Measurements from ENCODE around the gene RAD51B. TPM values are rescaled to one million over a fixed set of nuclear protein-coding genes. Genes with fewer than 3 reads are reported as not detected.

Gene RAD51B
- total RNA-seq, 2 donors from 2014 or later = 22.8 to 33.8 TPM

DNA sequence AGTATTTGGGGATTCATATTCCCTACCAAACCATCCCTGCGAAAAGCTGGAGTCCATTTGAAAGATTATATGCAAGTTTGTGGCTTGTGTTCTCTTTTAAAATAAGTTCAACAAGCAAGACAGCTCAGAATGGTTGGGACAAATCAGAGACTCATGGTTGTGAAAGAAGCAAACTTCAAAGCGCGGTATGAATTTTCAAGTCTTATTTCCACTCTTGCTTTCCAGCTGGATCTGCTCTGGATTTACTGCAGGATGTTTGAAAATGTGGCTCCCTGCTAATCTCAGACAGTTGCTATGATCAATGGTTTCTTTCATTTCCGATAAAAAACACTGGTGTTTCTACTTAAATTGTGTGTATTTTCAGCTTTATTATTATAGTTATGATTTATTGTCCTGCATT is 477.5 kb downstream of the RAD51B start:
- H3K4me1 ChIP-seq (ENCODE audit: control insufficient read depth, insufficient read depth, low read length) = peaks cover 21% of the 10 kb centered on the region
- Mint-ChIP-seq H3K36me3 (ENCODE audit: low read depth) (peaks cover 13% of the 10 kb centered on the region), H3K9me3 (peaks cover 33% of the 10 kb centered on the region), H3K27me3 (ENCODE audit: insufficient read depth) (peaks cover 2% of the 10 kb centered on the region), H3K27ac (no peak overlapping the region), H3K4me1 (peaks cover 42% of the 10 kb centered on the region), H3K4me3 (no peak overlapping the region)
- H3K27ac ChIP-seq (ENCODE audit: low read depth, low read length) = no peak overlapping the region
- no peak overlapping the region for H3K4me3 ChIP-seq (ENCODE audit: low read length)
- no peak for DNase-seq
- H3K36me3 ChIP-seq (ENCODE audit: control insufficient read depth, insufficient read depth, low read length) = no peaks in the 10 kb centered on the region
- no peak overlapping the region for H3K9ac ChIP-seq (ENCODE audit: extremely low read depth, low read length, poor library complexity, severe bottlenecking)
- peaks cover 31% of the 10 kb centered on the region for H3K9me3 ChIP-seq (ENCODE audit: control insufficient read depth, low read length)
- TF ChIP-seq, protein P1, sequence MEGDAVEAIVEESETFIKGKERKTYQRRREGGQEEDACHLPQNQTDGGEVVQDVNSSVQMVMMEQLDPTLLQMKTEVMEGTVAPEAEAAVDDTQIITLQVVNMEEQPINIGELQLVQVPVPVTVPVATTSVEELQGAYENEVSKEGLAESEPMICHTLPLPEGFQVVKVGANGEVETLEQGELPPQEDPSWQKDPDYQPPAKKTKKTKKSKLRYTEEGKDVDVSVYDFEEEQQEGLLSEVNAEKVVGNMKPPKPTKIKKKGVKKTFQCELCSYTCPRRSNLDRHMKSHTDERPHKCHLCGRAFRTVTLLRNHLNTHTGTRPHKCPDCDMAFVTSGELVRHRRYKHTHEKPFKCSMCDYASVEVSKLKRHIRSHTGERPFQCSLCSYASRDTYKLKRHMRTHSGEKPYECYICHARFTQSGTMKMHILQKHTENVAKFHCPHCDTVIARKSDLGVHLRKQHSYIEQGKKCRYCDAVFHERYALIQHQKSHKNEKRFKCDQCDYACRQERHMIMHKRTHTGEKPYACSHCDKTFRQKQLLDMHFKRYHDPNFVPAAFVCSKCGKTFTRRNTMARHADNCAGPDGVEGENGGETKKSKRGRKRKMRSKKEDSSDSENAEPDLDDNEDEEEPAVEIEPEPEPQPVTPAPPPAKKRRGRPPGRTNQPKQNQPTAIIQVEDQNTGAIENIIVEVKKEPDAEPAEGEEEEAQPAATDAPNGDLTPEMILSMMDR (conservative IDR thresholded peaks at IDR 0.05) = no peak
- no peaks in the 10 kb centered on the region for H3K27me3 ChIP-seq (ENCODE audit: control insufficient read depth, insufficient read depth, low read length, poor library complexity, severe bottlenecking)
- WGBS, 2 experiments (ENCODE audit: insufficient coverage in 1 of 2, insufficient read length in 1 of 2) = 99 to 100% methylated on average over 2 to 4 of the region's 4 CpGs

DNA sequence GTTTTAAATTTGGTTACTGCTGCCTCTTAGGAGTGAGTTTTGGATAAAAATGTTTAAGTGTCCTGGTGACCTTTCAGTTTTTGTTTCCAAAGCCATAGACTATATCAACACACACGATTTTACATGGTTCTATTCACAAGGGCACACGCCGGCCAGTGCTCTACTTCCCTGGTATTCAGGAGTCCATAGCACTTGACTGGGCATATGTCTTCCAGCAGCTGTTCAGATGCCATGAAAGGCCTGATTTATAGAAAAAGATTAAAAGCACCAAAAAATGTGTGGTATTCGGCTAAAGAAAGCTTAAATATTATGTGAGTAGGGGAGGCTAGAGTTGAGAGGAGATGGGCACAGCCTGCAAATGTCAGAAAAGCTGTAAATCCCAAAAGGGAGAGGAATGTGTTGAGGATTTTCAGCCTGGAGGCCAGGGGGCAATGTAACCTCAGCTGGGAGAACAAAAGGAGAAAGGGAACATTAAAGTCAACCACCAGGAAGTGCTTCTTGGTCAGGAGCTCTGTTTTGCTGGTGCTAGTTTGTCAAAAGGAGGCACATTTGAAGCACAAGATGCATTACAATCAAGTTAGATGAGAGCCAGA is 478.4 kb downstream of the RAD51B start:
- no peak overlapping the region for H3K27ac ChIP-seq (ENCODE audit: low read depth, low read length)

DNA sequence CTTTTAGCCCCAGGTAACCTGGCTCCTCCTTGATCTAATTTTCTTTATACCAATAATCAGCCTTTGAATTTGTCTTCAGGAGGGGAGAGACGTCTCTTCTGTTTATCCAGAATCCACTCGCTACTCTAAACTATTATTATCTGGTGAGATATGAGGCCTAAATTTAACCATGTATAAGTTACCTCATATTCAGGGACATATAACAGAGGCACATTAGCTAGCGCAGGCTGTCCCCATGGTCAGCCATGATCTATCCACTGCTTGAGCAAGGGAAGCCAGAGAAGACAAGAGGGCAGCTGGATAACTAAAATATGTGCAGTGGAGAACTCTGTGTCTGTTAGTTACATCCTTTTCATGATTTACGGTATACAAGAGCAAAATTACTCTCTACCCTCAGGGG is 481.0 kb downstream of the RAD51B start:
- TF ChIP-seq, protein P1 (conservative IDR thresholded peaks at IDR 0.05) = no peak
- Mint-ChIP-seq H3K27ac (no peak overlapping the region), H3K9me3 (peaks cover 51% of the 10 kb centered on the region), H3K36me3 (ENCODE audit: low read depth) (peaks cover 24% of the 10 kb centered on the region), H3K4me1 (peaks cover 8% of the 10 kb centered on the region), H3K4me3 (no peak overlapping the region), H3K27me3 (ENCODE audit: insufficient read depth) (peaks cover 2% of the 10 kb centered on the region)
- H3K9me3 ChIP-seq (ENCODE audit: control insufficient read depth, low read length) = peaks cover 40% of the 10 kb centered on the region
- no peak overlapping the region for H3K9ac ChIP-seq (ENCODE audit: extremely low read depth, low read length, poor library complexity, severe bottlenecking)
- DNase-seq = no peak
- WGBS, 2 experiments (ENCODE audit: insufficient coverage in 1 of 2, insufficient read length in 1 of 2) = 85 to 95% methylated on average over 2 of the region's 4 CpGs
- H3K27ac ChIP-seq (ENCODE audit: low read depth, low read length) = no peak overlapping the region
- no peaks in the 10 kb centered on the region for H3K4me1 ChIP-seq (ENCODE audit: control insufficient read depth, insufficient read depth, low read length)
- H3K4me3 ChIP-seq (ENCODE audit: low read length) = no peak overlapping the region
- no peaks in the 10 kb centered on the region for H3K36me3 ChIP-seq (ENCODE audit: control insufficient read depth, insufficient read depth, low read length)
- H3K27me3 ChIP-seq (ENCODE audit: control insufficient read depth, insufficient read depth, low read length, poor library complexity, severe bottlenecking) = no peaks in the 10 kb centered on the region

More for the DNA sequence above, 478.4 kb downstream of the RAD51B start:
- no peak overlapping the region for H3K4me3 Mint-ChIP-seq
- peaks cover 42% of the 10 kb centered on the region for H3K9me3 Mint-ChIP-seq
- H3K4me1 Mint-ChIP-seq = peaks cover 33% of the 10 kb centered on the region
- H3K36me3 Mint-ChIP-seq (ENCODE audit: low read depth) = peaks cover 19% of the 10 kb centered on the region
- Histone ChIP-seq H3K4me3 (ENCODE audit: low read length) (no peak overlapping the region), H3K9me3 (ENCODE audit: control insufficient read depth, low read length) (peaks cover 39% of the 10 kb centered on the region), H3K27me3 (ENCODE audit: control insufficient read depth, insufficient read depth, low read length, poor library complexity, severe bottlenecking) (no peaks in the 10 kb centered on the region), H3K9ac (ENCODE audit: extremely low read depth, low read length, poor library complexity, severe bottlenecking) (no peak overlapping the region), H3K4me1 (ENCODE audit: control insufficient read depth, insufficient read depth, low read length) (peaks cover 14% of the 10 kb centered on the region), H3K36me3 (ENCODE audit: control insufficient read depth, insufficient read depth, low read length) (no peaks in the 10 kb centered on the region)
- DNase-seq = peak; percentile 64
- TF ChIP-seq, protein P1 (conservative IDR thresholded peaks at IDR 0.05) = peak; percentile 62
- H3K27me3 Mint-ChIP-seq (ENCODE audit: insufficient read depth) = peaks cover 2% of the 10 kb centered on the region
- H3K27ac Mint-ChIP-seq = no peak overlapping the region
- WGBS, 2 experiments (ENCODE audit: insufficient coverage in 1 of 2, insufficient read length in 1 of 2) = 90 to 93% methylated on average over 4 of the region's 4 CpGs

Measured in endodermal cell (in vitro differentiated cells).